HG03196 (cell line): ENCODE measurements around the gene CFAP70.
"Not testable (repeated sequence)": the region's sequence is repeated elsewhere in the genome, so short reads cannot be mapped to it uniquely, and the experiment has no call there.

Experiments
- ATAC-seq: cut with Tn5 transposase; IDR thresholded peaks from one replicate; pipeline ENCODE4 v1.9.1; 2021; ENCODE audit not compliant: unreplicated experiment

Gene CFAP70

DNA sequence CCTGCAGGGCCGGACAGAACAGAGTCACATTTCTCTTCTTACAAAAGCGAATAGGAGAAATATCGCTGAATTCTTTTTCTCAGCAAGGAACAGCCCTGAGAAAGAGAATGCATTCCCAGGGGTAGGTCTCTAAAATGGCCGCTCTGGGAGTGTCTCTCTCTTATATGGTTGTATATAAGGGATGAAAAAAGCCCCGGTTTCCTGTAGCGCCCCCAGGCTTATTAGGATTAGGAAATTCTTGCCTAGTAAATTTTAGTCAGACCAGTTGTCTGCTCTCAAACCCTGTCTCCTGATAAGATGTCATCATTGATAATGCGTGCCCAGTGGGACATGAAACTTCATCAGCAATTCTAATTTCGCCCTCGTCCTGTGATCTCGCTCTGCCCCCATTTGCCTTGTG is 100.1 kb downstream of the CFAP70 start:
- ATAC-seq, result not testable (repeated sequence)

DNA sequence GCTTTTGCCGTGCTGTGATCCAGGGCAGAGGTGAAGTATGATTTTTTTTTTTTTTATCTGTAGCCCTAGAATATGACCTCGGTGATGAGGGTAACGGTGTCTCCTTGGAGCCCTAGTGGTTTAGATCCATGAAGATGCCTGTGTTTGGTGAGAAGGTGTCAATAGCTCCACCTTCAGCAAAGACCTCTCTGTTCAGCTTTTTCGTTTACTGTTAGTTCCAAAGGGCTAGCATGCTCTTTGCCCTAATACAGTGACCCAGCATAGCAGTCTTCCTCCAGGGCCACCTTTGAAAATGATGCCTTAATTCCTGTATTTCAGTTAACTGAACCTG is 105.5 kb downstream of the CFAP70 start:
- ATAC-seq, result peak; percentile 3

DNA sequence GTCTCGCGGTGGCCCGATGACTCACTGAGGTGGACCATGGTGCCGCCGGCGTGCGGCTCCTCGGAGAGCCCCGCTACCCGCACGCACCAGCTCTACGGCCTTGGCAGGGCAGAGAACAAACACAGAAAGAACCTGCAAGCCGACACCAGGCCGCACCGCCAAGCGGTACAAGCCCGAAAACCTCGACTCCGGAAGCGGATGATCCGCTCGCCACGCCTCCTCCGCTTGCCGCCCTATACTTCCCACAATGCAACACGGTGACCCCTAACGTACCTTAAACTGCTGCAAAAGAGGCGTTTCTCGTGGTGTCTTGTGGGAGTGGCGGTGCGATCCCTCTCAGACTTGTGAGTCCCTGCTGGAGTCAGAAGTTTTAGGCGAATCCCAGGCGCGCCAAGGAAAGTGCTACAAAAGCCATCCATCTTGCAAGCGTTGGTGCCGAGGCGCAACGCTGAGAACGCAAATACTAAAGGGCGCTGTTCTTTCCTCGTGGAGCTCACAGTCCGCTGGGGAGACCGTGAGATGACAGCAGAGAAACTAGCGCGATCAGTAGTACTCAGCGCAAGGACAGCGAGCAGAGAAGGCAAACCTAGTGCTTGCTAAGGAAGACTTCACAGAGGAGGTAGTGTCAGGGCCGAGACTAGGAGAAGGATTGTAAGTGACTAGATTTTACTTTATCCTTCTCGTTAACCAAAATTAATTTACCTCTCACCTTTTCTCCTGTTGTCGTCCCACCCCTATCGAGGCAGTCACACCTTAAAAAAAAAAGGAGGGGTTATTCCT is 106.0 kb downstream of the CFAP70 start, which contains the start of gene MRPS16:
TSS of gene MRPS16 (minus strand) at position 200 of the 780 bp plus-strand sequence. CDS start at position 38, 162 bp downstream.
- ATAC-seq, result peak; percentile 78

DNA sequence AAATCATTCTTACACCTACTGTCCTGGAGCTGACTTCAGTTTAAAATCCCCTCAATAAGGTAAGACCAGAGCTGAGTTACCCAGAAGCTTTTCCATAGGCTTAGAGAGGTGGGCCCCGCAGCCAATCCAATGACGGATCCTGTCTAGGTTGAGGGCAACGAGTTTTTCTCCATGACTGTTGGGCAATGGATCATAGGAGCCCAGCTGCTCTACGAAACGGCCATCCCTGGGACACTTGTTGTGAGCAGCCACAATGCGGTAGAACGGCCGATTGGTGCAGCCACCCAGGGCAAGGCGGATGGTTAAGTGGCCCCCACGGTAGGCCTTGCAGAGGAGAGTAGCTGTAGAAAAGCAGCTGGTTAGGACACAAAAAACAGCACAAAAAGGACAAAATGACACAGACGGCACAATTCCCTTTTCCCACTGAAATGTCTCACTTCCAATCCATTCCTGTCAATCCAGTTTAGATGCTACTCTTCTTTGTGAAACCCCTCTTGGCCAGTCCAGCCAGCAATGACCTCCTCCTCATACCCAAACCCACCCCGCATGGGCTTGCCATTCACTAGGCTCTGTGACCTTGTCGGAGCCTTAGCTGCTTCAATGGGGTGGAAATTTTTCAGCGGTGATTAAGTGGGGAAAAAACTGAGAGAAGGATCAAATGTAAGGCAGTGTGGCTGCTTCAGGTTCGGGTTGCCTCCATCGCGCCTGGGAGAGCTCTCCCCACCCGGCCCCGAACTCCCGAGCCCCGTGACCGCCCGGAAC is 106.8 kb downstream of the CFAP70 start:
- ATAC-seq, result peak; percentile 41

DNA sequence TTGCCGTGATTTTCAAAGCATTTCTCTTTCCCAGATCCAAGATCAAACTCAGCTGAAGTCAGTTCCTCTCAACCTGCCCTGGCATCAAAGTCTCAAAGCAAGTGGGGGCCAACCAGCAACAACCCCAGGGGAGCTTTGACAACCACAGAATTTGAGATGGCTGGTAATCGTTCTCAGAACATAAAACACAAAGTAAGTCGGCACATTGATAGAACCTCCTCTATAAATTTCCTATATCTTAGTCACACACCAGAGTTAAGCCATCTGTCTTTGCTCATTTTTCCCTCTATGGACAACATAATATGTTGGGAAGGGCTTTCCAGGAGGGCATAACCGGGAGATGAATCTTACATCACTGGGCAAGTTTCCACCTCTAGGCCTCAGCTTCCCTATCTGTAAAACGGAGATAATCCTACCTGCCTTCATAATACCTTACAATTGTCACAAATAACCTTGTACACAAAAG is 110.4 kb downstream of the CFAP70 start:
- ATAC-seq, result no peak

DNA sequence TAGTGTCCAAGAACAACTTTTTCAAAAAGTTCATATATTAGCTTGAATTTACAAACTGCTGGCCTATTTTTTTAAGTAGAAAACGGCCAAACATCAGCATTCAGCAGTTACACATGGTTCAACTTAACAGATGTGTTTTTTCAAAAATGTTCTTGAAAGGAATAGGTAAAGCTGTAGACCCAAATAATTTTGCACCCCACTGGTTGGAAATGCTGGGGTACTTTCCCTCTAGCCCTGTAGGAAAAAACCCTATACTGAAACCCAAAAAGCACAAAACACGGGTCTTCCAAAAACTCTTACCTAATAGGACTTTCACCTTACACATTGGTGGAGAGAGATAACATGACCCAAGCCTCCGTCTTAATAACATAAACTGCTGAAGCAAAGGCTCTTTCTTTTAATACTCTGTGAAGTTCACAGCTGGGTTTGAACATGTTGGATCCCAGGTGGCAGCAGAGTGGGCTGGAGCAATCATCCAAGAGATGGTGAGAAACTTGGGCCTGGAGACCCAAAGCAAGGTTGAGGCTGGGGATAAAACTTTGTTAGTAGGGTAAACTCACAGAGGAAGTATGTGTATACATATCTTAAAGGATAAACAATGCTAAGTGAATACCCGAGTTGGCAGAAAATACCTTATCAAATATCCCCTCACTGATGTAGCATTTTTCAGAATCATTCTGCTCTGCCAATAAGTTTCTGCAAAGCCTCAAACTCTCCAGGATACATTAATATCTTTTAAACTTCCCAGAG is 111.0 kb downstream of the CFAP70 start:
- no peak for ATAC-seq

DNA sequence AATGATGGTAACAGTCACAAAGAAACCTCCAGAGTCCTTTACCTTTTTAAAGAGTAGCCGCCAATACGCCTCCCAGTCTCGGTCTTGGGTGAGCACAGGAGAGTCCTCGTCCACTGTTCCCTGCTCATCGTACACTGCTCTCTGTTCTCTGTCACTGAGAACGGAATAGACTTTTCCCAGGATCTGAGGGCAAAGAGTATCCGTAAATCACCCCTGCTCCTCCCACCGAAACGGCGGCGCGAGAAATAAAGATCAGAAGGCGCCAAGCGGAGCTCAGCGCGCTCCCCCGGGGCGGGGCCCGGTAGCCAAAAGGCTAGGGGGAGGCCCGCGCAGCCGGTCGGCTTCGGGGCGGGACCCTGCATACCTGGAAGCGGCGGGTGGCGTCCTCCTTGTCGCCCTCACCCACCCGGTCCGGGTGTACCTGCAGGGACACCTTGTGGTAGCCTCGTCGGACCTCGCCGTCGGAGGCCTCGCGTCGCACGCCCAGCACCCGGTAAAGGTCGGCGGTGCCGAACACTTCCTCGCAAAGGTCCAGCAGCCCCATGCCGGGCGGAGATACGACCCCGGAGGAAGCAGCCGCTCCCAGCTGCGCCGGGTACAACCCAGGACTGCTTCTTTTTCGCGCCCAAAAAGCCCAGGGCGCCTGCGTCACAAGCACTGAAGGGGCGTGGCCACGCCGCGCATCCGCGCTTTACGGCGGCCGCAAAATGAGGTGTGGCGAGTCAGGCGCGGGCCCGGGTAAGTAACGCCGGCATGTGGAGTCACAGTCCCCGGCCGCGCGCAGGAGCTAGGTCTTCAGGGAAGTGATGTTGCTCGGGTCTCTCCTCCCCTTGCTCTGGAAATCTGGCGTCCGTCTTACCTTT is 111.8 kb downstream of the CFAP70 start, which contains the start of gene DNAJC9:
TSS of gene DNAJC9 (minus strand) at position 610 of the 863 bp plus-strand sequence. CDS start at position 544, 66 bp downstream.
- peak; percentile 83 for ATAC-seq

DNA sequence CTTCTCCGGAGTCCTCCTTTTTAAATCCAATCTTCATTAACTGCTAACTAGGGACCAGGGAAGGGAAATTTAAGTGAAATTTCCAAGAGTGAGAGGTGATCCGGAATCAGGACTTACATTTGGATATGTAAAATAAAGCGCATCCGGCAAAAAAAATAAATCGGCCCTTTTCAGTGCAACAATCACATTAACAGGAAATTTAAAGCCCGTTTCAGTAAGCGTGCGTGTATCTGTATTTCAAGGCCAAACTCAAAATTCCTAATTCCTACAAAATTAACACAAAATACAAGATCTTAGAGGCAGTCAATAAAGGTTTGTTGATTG is 112.4 kb downstream of the CFAP70 start:
- no peak for ATAC-seq

DNA sequence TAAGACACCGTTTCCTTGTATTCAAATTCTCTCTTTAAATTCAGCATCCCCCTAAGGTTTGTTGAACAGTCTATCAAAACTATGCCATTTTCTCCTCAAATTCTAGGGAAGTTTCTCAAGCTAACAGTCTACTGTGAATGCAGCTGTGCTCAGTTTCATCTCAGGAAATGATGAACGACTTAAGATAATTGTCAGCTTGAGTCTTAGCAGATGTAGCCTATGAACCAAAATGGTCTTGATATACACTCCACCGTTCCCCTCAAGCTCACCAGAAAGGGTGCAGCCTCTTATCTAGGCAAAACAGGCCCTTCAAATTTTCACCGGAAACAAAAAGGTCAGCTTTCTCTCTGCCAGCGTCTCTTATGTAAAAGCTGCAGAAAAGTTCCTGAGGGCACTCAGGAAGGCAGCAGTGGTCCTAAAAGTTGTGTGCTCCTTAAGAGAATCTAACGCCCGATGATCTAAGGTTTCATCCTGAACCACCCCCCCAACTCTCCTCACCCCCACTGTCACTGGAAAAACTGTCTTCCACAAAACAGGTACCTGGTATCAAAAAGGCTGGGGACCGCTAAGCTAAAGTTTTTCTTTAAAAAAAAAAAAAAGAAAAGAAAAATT is 113.7 kb downstream of the CFAP70 start:
- ATAC-seq, result no peak

DNA sequence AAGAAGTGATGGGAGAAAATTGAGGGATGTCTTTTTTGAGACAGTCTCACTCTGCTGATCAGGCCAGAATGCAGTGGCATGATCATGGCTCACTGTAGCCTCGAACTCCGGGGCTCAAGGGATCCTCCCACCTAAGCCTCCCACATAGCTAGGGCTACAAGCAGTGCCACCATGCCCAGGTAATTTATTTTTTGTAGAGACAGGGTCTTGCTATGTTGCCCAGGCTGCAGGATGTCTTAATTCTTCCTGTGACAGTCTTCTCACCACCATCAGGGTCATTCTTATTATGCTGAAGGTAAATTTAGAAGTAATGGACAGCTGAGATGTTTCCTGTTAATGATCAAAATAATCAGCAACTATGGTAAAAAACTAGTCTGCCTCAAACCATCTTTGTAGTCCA is 118.8 kb downstream of the CFAP70 start:
- ATAC-seq, result no peak

DNA sequence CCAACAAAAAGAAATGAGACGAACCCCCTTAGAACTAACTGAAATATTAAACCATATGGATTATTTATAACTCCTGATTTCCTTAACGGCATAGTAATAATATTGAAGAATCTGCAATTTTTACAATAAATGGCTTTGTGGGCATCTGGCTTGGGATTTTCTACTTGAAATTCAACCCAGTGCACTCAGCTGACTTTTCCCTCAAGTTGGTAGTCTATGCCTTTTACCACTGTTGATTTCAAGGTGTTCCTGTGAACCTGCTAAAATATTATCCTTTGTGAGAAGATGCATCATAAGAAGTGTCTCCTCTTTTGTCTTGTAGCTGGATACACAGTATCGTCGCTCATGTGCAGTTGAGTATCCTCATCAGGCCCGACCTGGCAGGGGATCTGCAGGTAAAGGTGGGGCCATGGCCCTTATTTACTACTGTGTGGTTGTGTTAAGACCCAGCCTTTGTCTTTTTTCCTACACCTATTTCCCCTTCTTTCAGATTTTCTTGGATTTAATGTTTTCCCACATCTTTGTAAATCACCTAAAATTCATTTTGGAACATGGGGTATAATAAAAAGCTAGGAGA is 119.6 kb downstream of the CFAP70 start:
- no peak for ATAC-seq

DNA sequence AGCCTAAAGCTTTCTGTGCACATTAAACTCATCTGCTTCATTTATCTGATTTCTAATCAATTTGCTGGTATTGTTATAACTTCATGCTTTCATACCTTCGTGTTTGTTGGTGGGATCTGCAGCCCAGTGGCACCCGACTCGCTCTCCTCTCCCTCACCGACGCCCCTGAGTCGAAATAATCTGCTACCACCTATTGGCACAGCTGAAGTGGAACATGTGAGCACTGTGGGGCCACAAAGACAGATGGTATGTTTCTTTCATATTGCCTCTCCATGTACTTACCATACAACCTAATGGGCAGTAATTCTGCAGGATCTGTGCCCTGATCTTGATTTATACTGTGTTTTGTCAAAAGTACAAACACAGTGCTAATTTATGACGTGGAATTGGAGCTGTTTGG is 124.0 kb downstream of the CFAP70 start:
- no peak for ATAC-seq

DNA sequence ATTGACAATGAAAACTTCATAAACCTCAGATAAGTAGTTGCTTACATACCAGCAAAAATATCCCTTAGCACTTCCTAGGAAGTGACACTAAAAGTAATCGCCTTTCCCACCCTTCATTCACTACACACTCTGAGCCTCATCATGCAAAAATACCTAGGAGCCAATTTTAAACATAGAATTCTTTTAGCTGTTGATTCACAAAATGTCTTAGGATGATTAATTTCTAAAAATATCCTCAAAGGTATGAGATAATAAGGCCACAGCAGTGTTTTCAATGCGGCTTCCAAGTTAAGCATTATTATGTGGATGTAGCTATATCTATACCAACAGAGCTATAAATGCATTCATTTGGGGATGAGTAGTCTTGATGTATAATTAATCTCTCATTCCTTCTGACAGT is 124.8 kb downstream of the CFAP70 start:
- ATAC-seq, result no peak

DNA sequence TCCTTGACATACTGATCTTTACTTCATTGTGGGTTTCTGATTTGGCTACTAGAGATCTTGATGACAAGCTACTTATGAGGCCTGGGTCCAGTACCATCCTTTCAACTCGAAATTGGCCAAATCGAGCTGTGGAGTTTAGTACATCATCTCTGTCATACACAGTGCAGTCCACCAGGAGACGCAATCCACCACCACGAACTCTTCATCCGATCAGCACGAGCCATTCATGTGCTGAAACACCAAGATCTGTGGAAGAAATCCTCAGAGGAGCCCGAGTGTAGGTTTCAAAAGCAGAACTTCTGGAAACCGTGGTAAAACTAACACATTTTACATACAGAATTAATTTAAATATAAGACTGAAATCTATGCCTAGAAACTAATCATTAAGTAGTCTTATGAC is 125.8 kb downstream of the CFAP70 start:
- no peak for ATAC-seq

DNA sequence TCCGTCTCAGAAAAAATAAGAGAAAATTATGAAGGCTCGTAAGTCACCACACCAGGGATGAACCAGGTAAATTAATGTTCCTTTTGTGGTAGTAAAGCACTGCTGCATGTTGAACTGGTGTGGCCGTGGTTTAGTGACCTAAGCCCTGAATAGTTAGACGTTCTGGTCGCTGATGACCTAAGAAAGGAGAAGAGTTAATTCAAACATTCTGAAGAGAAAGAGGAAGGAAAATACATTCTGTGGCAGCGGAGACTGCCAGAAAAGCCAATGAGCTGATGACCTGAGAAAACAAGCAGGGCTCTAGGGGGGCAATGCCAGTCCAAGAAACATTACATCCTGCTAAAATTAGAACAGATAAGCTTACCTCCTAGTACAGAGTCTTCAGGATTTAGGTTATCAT is 129.1 kb downstream of the CFAP70 start:
- no peak for ATAC-seq

DNA sequence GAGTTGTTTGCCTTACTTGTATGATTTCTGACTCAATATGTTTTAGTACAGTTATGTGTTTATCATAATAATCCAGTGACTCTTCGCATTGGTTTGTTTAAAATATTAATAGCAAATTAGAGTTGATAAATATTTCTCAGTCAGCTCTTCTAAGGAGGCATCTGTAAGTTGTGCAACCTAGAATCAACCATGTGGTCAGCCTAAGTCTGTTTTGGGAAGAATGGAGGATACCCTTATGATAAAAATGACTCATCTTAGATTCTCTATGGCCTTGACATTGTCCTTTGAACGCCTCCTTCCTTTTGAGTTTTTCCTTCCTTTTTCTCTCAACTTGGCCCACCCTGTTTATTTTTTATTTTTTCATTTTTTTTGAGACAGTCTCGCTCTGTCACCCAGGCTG is 130.4 kb downstream of the CFAP70 start:
- no peak for ATAC-seq

DNA sequence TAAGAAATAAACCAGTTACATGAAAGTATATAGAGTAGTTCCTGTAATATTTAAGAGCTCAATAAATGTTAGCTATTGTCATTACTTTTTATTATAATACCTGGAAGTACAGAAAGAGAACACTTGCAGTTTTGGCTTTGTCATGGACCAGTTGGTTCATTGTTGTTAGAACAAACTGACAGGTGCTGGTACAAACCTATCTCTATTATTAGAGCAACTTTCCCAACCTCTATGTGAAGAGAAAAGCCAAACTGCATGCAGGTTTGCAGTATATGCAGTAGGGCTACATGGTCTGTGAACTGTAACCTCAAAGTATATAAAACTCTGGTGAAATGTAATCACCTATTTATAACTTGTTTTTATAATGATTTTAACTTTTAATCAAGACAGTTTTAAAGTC is 132.0 kb downstream of the CFAP70 start:
- no peak for ATAC-seq

DNA sequence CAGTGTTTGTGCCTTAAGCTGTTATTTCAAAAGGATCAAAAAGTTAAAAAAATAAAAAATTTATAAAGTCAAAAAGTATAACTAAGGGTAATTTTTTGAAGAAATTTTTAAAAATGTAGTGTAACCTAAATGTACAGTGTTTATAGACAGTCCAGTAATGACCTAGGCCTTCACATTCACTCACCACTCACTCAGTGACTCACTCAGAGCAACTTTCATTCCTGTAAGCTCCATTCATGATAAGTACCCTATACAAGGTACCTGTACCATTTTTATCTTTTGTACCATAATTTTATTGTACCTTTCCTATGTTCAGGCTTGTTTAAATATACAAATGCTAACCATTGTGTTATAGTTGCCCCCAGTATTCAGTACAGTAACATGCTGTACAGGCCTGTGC is 133.1 kb downstream of the CFAP70 start:
- no peak for ATAC-seq

DNA sequence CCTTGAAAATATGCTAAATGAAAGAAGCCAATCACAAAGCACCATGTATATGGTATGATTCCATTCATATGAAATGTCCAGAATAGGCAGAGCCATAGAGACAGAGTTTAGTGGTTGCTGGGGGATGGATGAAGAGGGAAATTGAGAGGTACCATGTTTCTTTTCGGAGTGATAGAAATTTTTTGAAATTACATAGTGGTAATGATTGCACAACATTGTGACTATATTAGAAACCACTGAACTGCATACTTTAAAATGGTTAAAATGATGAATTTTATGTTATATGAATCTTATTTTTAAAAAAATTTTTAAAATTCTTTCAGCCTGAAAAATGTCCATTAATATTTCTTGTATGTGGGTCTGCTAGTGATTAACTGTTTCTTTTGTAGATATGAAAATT is 137.7 kb downstream of the CFAP70 start:
- ATAC-seq, result no peak

DNA sequence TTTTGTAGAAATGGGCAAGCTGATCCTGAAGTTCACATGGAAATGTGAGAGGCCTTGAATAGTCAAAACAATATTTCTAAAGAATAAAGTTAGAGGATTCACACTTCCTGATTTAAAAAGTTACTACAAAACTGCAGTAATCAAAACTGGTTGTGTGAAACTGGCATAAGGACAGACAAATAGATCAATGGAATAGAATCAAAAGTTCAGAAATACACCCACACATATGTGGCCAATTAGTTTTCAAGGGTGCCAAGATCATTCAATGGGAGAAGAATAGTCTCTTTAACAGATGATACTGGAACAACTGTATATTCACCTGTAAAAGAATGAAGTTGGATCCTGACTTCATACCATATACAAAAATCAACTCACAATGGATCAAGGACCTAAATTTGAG is 139.3 kb downstream of the CFAP70 start:
- no peak for ATAC-seq
